ENCODE measurements around the gene RAVER2.
"Not testable (repeated sequence)": the region's sequence is repeated elsewhere in the genome, so short reads cannot be mapped to it uniquely, and the experiment has no call there.

- TF ChIP-seq SUZ12 (IDR thresholded peaks at IDR 0.05; ENCODE audit: extremely low read depth, insufficient read depth, insufficient read length); ZNF274 (IDR thresholded peaks at IDR 0.05; ENCODE audit: low read depth, low read length): not testable (repeated sequence)
Measured at GRCh38 chr1:64773306-64773705, 28.4 kb downstream of the RAVER2 start.
